CD14-positive monocyte (primary cell): ENCODE measurements around the gene HOXC9. TPM values are rescaled to one million over a fixed set of nuclear protein-coding genes. Genes with fewer than 3 reads are reported as not detected.

Experiments
- DNase-seq, 3 donors: peaks; one replicate each; pipeline ENCODE4 v3.0.0-alpha.2; 2011 to 2022
- H2AFZ ChIP-seq: 2 replicates; pipeline ENCODE4 v1.6.0; 2012; ENCODE audit warnings: mild to moderate bottlenecking, low read depth, low read length, inconsistent platforms; ENCODE audit not compliant: insufficient read depth, poor library complexity, severe bottlenecking
- H3K27ac ChIP-seq, 2 donors: 1 replicate in 1 of 2; 2 replicates in 1 of 2; pipeline ENCODE4 v1.5.1; 2012 to 2013; ENCODE audit warnings: low read length in 2 of 2, control low read depth in 1 of 2, inconsistent platforms in 1 of 2, low read depth in 1 of 2, mild to moderate bottlenecking in 1 of 2
- H3K27me3 ChIP-seq, 2 donors: one replicate each; pipeline versions ENCODE4 v1.6.0 to v1.6.1; 2011 to 2013; ENCODE audit warnings: low read length in 2 of 2; ENCODE audit not compliant: control insufficient read depth in 2 of 2, insufficient read depth in 2 of 2
- H3K36me3 ChIP-seq, 2 donors: replicated peaks in 1 of 2; 1 replicate in 1 of 2; 2 replicates in 1 of 2; pipeline versions ENCODE4 v1.5.1 to v1.6.1; 2012 to 2013; ENCODE audit warnings: low read length in 2 of 2, control low read depth in 1 of 2, inconsistent platforms in 1 of 2, mild to moderate bottlenecking in 1 of 2; ENCODE audit not compliant: insufficient read depth in 2 of 2, control insufficient read depth in 1 of 2
- H3K4me1 ChIP-seq, 2 donors: 1 replicate in 1 of 2; 2 replicates in 1 of 2; pipeline versions ENCODE4 v1.5.1 to v1.6.1; 2012 to 2013; ENCODE audit warnings: low read length in 2 of 2, control low read depth in 1 of 2, inconsistent platforms in 1 of 2, mild to moderate bottlenecking in 1 of 2, moderate library complexity in 1 of 2; ENCODE audit not compliant: insufficient read depth in 2 of 2, control insufficient read depth in 1 of 2
- H3K4me2 ChIP-seq: replicated peaks from 2 replicates; pipeline ENCODE3; 2012; ENCODE audit warnings: low read length, moderate library complexity, mild to moderate bottlenecking; ENCODE audit not compliant: poor library complexity, severe bottlenecking; ENCODE audit errors: extremely low read depth
- H3K4me3 ChIP-seq, 3 experiments: fragments of 200-600 bp in 1 of 3; sonication (generic) in 1 of 3; replicated peaks in 1 of 3; 1 replicate in 2 of 3; 2 replicates in 1 of 3; pipeline ENCODE4 v1.5.1; 2011 to 2013; ENCODE audit warnings: low read length in 3 of 3, mild to moderate bottlenecking in 3 of 3, control low read depth in 2 of 3, low read depth in 2 of 3, inconsistent platforms in 1 of 3, moderate library complexity in 1 of 3
- H3K79me2 ChIP-seq: 2 replicates; pipeline ENCODE4 v1.6.0; 2012; ENCODE audit warnings: mild to moderate bottlenecking, control low read depth, inconsistent platforms, low read length, moderate library complexity; ENCODE audit not compliant: insufficient read depth
- H3K9ac ChIP-seq: 2 replicates; pipeline ENCODE4 v1.6.0; 2017; ENCODE audit warnings: low read length, mild to moderate bottlenecking; ENCODE audit not compliant: insufficient read depth, poor library complexity, severe bottlenecking
- H3K9me3 ChIP-seq, 2 donors: replicated peaks in 1 of 2; 1 replicate in 1 of 2; 2 replicates in 1 of 2; pipeline versions ENCODE4 v1.5.1 to v1.6.1; 2012 to 2013; ENCODE audit warnings: low read length in 2 of 2, control low read depth in 1 of 2; ENCODE audit not compliant: control insufficient read depth in 1 of 2, insufficient read depth in 1 of 2
- H4K20me1 ChIP-seq: 2 replicates; pipeline ENCODE4 v1.6.0; 2012; ENCODE audit warnings: mild to moderate bottlenecking, low read length, control low read depth, moderate library complexity; ENCODE audit not compliant: insufficient read depth
- H3K27ac Mint-ChIP-seq, 7 donors: one replicate each; pipeline ENCODE4 v1.8.0; 2020; ENCODE audit warnings: mild to moderate bottlenecking in 7 of 7, mixed read lengths in 7 of 7, moderate library complexity in 6 of 7, inconsistent platforms in 2 of 7
- H3K27me3 Mint-ChIP-seq, 3 donors: one replicate each; pipeline ENCODE4 v1.8.0; 2021 to 2022; ENCODE audit warnings: low read depth in 3 of 3, mild to moderate bottlenecking in 3 of 3, mixed read lengths in 3 of 3, moderate library complexity in 3 of 3, inconsistent platforms in 1 of 3
- H3K36me3 Mint-ChIP-seq, 2 donors: one replicate each; pipeline ENCODE4 v1.8.0; 2020; ENCODE audit warnings: mixed read lengths in 2 of 2, inconsistent platforms in 1 of 2, mild to moderate bottlenecking in 1 of 2
- H3K4me1 Mint-ChIP-seq: one replicate; pipeline ENCODE4 v1.8.0; 2020; ENCODE audit warnings: mild to moderate bottlenecking, mixed read lengths
- H3K4me3 Mint-ChIP-seq, 2 donors: one replicate each; pipeline ENCODE4 v1.8.0; 2020; ENCODE audit warnings: mild to moderate bottlenecking in 2 of 2, mixed read lengths in 2 of 2, moderate library complexity in 1 of 2
- H3K9me3 Mint-ChIP-seq, 7 donors: one replicate each; pipeline ENCODE4 v1.8.0; 2020 to 2022; ENCODE audit warnings: mixed read lengths in 7 of 7, mild to moderate bottlenecking in 6 of 7, moderate library complexity in 6 of 7, inconsistent platforms in 2 of 7
- WGBS: methylation state at CpG from one replicate; pipeline ENCODE4 v1.1.5; 2013; ENCODE audit warnings: missing lambda C conversion rate; ENCODE audit not compliant: insufficient coverage; 5-methylcytosine and 5-hydroxymethylcytosine counted together
- intact Hi-C, 2 donors: fragments of 100-400 bp; cut with micrococcal nuclease; formaldehyde crosslinking; loops; one replicate each; pipeline versions ENCODE4 v1.15.0 to v1.15.1; 2023
- polyA plus RNA-seq, 3 donors: library from polyadenylated mRNA; depleted of rRNA in 1 of 3; unstranded in 2 of 3; stranded (reverse) in 1 of 3; fragments of 300-500 nt in 2 of 3; fragments of >200 nt in 1 of 3; fragmentation: Illumina TruSeq in 2 of 3; gene quantifications; 1 replicate in 2 of 3; 2 replicates in 1 of 3; pipeline ENCODE4 v1.2.3, GENCODE V29; 2012 to 2021
- TF ChIP-seq, protein P1 (sequence below): fragments of 200-600 bp; IDR thresholded peaks from one replicate; pipeline ENCODE4 v1.8.0; 2022; ENCODE audit warnings: antibody characterized with exemption, mild to moderate bottlenecking

Gene HOXC9
- polyA plus RNA-seq, 3 donors = not detected

DNA sequence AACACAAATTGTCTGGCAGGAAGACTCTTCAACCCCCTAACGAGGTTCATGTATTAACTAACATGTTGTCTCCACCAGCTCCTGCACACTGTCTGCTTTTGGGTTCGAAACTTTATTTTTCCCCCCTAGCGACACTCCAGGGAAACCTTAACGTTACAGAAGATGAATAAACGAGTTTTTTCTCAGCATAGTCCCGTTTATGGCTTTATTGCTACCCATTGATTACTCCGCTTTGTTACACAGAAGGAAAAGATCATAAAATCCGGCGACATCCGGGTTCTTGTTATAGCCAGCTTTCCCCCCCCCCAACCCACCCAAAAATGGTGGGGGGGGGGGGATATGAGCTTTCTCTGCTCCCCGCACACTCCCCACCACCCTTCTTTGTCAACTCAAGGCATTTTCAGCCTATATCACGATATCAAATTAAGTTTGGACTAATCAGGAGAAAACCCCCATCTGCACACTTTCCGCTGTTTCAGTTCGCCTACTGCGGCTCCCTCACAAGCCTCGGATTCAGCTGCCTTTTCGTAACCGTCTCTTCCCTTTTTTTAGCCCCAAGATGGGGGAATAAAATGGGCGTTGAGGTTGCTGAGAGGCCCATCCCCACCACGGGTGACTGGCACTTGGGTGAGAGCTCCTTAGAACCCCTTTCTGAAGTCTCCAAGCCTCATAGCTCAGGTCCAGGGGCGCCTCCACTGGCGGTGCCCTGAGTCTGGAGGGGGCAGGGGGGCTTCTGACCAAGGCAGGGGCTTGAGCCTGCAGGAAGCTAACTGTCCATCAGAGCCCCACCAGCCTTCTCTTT lies 26.9 kb downstream of the HOXC9 start:
- H3K27ac Mint-ChIP-seq = peak overlapping the region in 1 of 7 donors; percentile 76
- peaks cover 0 to 17% (median 13%) of the 10 kb centered on the region in 7 donors for H3K9me3 Mint-ChIP-seq
- no peak overlapping the region for H3K27ac ChIP-seq
- DNase-seq = no peak
- 13% methylated on average over 8 of the region's 22 CpGs for WGBS
- peaks cover 15% of the 10 kb centered on the region for H3K4me1 Mint-ChIP-seq
- H4K20me1 ChIP-seq = no peaks in the 10 kb centered on the region
- no peaks in the 10 kb centered on the region for H3K4me1 ChIP-seq
- H3K9me3 ChIP-seq = peaks cover 9 to 36% of the 10 kb centered on the region in 2 donors
- TF ChIP-seq, protein P1, sequence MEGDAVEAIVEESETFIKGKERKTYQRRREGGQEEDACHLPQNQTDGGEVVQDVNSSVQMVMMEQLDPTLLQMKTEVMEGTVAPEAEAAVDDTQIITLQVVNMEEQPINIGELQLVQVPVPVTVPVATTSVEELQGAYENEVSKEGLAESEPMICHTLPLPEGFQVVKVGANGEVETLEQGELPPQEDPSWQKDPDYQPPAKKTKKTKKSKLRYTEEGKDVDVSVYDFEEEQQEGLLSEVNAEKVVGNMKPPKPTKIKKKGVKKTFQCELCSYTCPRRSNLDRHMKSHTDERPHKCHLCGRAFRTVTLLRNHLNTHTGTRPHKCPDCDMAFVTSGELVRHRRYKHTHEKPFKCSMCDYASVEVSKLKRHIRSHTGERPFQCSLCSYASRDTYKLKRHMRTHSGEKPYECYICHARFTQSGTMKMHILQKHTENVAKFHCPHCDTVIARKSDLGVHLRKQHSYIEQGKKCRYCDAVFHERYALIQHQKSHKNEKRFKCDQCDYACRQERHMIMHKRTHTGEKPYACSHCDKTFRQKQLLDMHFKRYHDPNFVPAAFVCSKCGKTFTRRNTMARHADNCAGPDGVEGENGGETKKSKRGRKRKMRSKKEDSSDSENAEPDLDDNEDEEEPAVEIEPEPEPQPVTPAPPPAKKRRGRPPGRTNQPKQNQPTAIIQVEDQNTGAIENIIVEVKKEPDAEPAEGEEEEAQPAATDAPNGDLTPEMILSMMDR = no peak
- peaks cover 88 to 99% of the 10 kb centered on the region in 2 donors for H3K27me3 ChIP-seq
- H3K79me2 ChIP-seq = no peaks in the 10 kb centered on the region
- no peaks in the 10 kb centered on the region for H3K36me3 ChIP-seq
- intact Hi-C loops = no loop called here
- peaks cover 96 to 99% (median 97%) of the 10 kb centered on the region in 3 donors for H3K27me3 Mint-ChIP-seq
- no peak overlapping the region for H3K4me2 ChIP-seq
- H3K36me3 Mint-ChIP-seq = peaks cover 0 to 13% of the 10 kb centered on the region in 2 donors
- H3K4me3 ChIP-seq = no peak overlapping the region
- no peak overlapping the region for H2AFZ ChIP-seq
- H3K9ac ChIP-seq = no peak overlapping the region
- peak overlapping the region in 1 of 2 donors; percentile 70 for H3K4me3 Mint-ChIP-seq

DNA sequence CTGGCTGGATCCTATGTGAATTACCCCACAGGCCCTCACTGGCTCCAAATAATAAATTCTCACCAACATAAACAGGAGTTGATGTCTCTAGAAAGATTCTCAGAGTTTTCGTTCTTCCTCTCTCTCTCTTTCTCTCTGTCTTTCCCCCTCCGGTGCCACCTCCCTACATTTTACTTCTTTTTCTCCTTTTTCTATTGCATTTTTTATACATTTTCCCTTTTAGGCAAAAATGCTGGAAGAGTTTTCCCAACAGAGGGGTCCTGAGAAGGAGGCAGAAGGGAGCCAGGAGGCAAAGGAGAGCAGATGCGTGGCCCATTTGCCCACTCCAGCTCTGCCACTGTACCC lies 27.5 kb downstream of the HOXC9 start:
- H3K4me3 Mint-ChIP-seq = peak overlapping the region in 1 of 2 donors; percentile 70
- Histone ChIP-seq H4K20me1 (no peaks in the 10 kb centered on the region), H3K79me2 (no peaks in the 10 kb centered on the region), H3K27me3 (peaks cover 88 to 99% of the 10 kb centered on the region in 2 donors), H3K4me2 (no peak overlapping the region), H3K9me3 (peaks cover 15 to 41% of the 10 kb centered on the region in 2 donors), H3K4me3 (no peak overlapping the region), H3K4me1 (no peaks in the 10 kb centered on the region), H3K27ac (no peak overlapping the region), H2AFZ (no peak overlapping the region), H3K9ac (no peak overlapping the region), H3K36me3 (no peaks in the 10 kb centered on the region)
- peaks cover 0 to 21% (median 18%) of the 10 kb centered on the region in 7 donors for H3K9me3 Mint-ChIP-seq
- intact Hi-C loops = no loop called here
- H3K36me3 Mint-ChIP-seq = peaks cover 0 to 18% of the 10 kb centered on the region in 2 donors
- H3K4me1 Mint-ChIP-seq = peaks cover 15% of the 10 kb centered on the region
- TF ChIP-seq, protein P1 = no peak
- H3K27ac Mint-ChIP-seq = no peak overlapping the region
- no peak for DNase-seq
- WGBS = no CpG with 5 or more reads among the region's 3 CpGs
- peaks cover 96 to 99% (median 97%) of the 10 kb centered on the region in 3 donors for H3K27me3 Mint-ChIP-seq
